Retinal pigment epithelial cell (primary cell): ENCODE data around the gene RIBC2.
"Not testable (repeated sequence)": the region's sequence is repeated elsewhere in the genome, so short reads cannot be mapped to it uniquely, and the experiment has no call there.

Experiments
- DNase-seq: peaks from one replicate; pipeline ENCODE4 v3.0.0-alpha.2; 2010; ENCODE audit warnings: low read depth
- H3K4me3 ChIP-seq: 2 replicates; pipeline ENCODE4 v1.5.1; 2011; ENCODE audit warnings: mild to moderate bottlenecking, low read length, control low read depth, moderate library complexity
- TF ChIP-seq, protein P1 (sequence below): conservative IDR thresholded peaks from 2 replicates; pipeline ENCODE4 v1.5.1; 2011; ENCODE audit warnings: low read depth, low read length, control low read depth, inconsistent platforms

The RIBC2 gene

DNA sequence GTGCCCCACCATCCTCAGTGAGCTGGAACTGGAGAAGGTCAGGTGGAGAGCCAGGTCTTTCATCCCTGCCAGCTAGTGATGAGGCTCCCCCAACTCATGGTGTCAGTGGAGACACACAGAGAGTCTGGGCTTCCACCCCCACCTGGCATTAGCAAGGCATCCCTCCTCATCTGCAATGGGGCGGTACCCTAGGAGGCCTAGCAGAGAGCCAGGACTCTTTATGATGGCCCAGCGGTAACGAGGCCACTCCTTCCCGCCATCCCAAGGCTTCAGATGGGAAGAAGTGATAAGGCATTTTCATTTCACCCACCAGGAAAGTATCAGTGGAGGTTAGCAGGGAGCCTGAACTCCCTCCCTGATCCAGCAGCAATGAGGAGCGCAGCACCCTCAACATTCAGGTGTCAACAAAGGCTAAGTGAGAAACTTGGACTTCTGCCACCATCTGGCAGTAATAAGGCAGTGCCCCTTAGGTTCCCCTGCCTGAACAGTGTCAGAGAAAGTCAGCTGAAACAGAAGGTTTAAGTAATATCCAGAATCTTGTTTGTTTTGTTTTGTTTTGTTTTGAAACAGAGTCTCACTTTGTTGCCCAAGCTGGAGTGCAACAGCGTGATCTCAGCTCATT, 48.7 kb downstream of the RIBC2 start:
- TF ChIP-seq, protein P1, sequence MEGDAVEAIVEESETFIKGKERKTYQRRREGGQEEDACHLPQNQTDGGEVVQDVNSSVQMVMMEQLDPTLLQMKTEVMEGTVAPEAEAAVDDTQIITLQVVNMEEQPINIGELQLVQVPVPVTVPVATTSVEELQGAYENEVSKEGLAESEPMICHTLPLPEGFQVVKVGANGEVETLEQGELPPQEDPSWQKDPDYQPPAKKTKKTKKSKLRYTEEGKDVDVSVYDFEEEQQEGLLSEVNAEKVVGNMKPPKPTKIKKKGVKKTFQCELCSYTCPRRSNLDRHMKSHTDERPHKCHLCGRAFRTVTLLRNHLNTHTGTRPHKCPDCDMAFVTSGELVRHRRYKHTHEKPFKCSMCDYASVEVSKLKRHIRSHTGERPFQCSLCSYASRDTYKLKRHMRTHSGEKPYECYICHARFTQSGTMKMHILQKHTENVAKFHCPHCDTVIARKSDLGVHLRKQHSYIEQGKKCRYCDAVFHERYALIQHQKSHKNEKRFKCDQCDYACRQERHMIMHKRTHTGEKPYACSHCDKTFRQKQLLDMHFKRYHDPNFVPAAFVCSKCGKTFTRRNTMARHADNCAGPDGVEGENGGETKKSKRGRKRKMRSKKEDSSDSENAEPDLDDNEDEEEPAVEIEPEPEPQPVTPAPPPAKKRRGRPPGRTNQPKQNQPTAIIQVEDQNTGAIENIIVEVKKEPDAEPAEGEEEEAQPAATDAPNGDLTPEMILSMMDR: peak; percentile 18
- no peak overlapping the region for H3K4me3 ChIP-seq
- no peak for DNase-seq

DNA sequence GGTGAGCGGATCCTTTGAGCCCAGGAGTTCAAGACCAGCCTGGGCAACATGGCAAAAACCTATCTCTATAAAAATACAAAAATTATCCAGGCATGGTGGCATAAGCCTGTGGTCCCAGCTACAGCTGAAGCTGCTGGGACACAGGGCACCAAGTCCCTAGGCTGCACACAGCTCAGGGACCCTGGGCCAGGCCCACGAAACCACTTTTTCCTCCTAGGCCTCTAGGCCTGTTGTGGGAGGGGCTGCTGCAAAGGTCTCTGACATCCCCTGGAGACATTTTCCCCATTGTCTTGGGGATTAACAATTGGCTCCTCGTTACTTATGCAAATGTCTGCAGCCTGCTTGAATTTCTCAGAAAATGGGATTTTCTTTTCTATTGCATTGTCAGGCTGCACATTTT, 50.2 kb downstream of the RIBC2 start:
- DNase-seq: not testable (repeated sequence)

DNA sequence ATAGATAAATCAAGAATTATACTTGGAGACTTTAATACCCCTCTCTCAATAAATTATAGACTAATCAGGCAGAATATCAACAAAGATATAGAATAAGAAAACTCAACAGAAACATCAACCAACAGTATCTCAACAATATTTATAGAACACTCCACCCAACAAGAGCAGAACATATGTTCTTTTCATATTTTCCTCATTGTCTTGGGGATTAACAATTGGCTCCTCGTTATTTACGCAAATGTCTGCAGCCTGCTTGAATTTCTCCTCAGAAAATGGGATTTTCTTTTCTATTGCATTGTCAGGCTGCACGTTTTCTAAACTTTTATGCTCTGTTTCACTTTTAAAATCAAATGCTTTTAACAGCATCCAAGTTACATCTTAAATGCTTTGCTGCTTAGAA, 52.1 kb downstream of the RIBC2 start:
- DNase-seq: no peak
- TF ChIP-seq, protein P1: no peak
- H3K4me3 ChIP-seq: no peak overlapping the region

More for the DNA sequence above, 50.2 kb downstream of the RIBC2 start:
- not testable (repeated sequence) for H3K4me3 ChIP-seq

DNA sequence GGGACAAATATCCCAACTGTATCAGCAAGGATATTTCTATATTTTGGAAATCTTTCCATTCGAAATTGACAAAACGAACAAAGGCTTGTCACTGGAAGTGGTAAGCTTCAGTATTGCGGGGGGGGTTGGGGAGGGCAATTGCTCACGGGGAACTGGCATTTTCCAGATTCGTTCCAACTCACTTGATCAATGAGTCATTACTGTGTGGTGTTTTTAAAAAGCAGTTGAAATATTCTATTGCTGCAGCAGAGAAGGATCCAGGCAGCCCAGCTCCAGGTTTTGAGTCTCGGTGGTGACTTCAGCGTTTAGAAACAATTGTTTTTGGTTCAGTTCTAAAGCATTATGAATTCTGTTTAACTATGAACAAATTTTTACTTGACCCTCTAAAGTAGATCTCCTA, 55.4 kb downstream of the RIBC2 start:
- no peak overlapping the region for H3K4me3 ChIP-seq

DNA sequence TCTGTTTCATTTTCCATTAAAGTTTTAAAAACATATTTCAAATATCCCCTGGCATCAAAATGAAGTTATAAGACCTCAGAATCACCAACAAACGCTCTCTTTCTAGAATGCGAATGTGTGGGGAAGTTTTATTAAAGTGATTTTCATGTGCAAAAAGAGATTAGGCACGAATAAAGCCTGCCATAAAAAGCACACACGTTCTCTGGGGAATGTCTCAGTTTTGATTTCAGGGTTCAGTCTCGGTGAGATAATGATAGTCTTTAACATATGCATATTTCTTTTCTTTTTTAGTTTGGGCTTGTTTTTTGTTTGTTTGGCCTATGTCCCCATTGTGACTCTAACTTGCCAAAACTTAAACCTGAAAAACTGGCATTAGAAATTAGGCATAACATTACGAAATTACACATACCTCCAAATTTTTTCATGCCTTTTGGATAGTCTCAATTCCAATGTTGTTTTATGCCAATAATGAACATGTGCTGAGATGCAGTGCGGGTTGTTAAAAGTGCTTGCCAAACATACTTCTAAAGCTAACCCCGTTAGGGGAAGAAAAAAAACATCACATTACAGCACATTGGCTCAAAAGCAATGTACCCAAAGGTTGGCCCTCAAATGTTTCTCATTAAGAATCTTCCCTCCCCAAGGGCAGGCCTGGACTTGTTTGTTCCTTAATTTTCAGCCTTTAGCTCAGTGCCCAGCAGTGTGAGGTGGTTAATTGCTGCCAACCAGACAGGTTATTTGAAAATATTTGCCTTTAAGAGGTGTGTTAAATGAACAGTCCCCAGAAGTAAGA, 56.0 kb downstream of the RIBC2 start:
- H3K4me3 ChIP-seq: no peak overlapping the region
- TF ChIP-seq, protein P1: no peak
- DNase-seq: no peak

More for the DNA sequence above, 55.4 kb downstream of the RIBC2 start:
- peak; percentile 33 for DNase-seq
- TF ChIP-seq, protein P1: no peak

DNA sequence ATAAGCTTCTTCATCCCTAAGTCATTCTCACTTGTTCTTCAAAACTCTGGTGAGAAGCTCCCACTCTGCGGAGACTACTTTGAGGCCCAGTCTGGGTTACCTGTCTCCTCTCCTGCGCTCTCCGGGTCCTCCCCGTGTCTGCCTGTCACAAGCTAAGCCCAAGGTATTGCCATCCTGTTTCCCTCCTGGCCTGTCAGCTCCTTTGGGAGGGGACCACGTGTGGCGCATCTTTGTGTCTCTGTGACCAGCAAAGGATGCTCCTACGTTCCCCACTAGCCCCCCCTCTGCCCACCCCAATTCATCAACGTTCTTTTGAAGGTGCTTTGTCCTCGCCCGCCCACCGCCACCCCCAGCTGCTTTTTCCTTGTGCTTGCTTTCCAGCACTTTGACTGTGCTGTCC, 57.4 kb downstream of the RIBC2 start:
- no peak overlapping the region for H3K4me3 ChIP-seq
- no peak for DNase-seq

DNA sequence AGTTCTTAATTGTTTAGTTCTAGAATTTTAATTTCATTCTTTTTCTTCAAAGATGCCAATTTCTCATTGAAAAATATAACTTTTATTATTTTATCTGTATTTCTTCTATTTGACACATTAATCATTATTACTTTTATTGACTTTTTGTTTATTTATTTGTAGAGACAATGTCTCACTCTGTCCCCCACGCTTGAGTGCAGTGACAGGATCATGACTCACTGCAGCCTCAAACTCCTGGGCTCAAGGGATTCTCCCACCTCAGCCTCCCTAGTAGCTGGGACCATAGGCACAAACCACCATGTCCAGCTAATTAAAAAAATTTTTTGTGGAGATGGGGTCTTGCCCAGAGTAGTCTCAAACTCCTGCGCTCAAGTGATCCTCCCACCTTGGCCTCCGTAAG, 58.9 kb downstream of the RIBC2 start:
- TF ChIP-seq, protein P1: no peak
- no peak overlapping the region for H3K4me3 ChIP-seq
- DNase-seq: no peak

More for the DNA sequence above, 57.4 kb downstream of the RIBC2 start:
- TF ChIP-seq, protein P1: no peak
